HG03095 (cell line): Measurements from ENCODE around the gene SOHLH1.

ENCODE experiments used
- ATAC-seq: cut with Tn5 transposase; IDR thresholded peaks from one replicate; pipeline ENCODE4 v1.9.1; 2021; ENCODE audit warnings: moderate library complexity; ENCODE audit not compliant: unreplicated experiment

Gene SOHLH1

GRCh38 chr9:135704483-135704882 is 5.2 kb upstream of the SOHLH1 start:
- no peak for ATAC-seq

DNA sequence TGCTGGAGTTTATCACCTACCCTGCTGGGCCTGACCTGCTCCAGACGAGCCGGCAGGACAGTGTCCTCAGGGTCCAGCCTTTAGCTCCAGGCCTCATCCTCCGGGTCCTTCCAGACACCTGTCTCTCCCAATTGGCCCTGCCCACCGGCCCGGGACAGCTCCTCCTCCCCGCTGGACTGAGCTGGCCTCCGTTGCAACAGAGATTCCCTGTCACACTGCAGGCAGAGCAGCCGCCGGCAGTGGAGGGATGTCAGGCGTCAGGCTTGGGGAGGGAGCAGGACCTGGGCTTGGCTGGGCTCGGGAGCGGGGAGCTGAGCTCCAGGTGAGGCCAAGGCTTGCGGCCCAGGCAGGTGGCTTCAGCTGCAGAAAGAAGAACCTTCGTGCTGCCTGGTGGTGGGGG is 4.4 kb upstream of the SOHLH1 start:
- ATAC-seq = no peak

DNA sequence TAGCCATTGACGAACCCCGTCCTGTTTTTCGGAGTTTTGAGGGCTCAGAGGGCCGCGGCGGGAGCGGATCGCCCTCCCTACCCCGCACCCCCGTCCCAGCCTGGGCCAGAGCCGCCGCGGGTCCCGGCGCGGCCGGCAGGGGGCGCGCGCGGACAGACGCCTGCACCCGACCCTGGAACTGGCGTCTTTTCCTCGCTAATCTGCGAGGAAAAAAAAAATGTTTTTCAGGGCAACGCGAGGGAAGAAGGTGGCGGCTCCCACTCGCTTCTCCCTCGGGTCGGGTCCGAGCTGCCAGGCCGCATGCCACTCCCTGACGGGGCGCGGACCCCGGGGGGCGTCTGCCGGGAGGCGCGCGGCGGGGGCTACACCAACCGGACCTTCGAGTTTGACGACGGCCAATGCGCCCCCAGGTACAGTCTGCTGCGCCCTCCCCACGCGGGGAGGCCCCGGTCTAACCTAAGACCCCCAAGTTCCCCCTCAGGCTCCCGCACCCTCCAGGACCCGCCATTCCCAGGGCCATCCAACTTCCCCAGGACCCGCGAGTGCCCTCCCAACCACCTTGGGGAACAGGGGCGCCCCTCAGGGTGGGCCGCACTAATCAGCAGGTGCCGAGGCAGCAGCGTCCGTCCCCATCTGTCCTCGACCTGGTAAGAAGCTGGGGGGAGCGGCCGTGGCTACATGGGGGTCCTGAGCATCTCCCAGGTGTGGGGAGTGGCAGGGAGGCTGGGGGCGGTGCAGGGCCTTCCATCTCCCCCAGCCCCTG is 2.9 kb upstream of the SOHLH1 start, which contains the start of gene KCNT1:
Gene KCNT1 (plus strand): TSS at position 227 of the 763 bp plus-strand sequence. CDS start 74 bp downstream, at position 301.
- no peak for ATAC-seq

DNA sequence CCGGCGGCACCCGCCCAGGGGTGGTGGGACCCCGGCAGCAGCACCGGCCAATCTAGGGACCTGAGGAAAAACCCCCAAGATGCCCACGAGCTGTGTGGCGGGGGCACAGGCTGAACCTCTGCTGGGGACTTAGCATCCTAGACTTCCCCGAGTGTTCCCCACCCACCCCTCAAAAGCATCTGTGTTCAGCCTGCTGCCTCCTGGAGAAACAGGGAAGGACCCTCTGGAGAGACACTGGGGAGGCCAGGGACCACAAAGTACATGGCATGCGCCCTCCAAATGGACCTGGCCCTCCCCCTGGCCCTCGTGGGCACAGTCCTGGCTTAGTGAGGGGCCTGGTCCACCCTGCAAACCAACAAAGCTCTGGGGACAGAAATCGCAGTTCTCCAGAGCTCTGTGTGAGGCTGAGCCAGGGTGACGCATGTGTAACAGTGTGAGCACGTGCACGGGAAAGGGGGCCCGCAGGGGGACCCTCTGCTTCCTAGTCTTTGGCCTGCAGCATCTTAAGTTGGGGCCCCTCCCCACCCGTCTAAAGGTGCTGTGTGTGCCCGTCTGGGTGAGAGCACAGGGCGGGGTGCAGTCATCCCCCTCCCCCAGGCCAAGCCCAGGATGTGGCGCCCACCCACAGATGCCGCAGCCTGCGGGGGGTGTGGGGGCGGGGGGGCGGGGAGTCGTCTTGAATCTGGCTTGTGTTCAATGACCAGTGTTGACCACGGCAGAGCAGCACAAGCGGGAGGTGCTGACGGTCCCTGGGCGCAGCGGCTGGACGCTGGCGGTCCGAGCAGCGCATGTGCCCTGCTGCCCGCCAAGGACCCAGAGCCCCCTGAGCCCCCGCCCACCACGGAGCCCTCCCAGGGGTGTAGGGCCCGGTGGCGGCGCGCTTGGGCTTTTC is 2.0 kb upstream of the SOHLH1 start:
- no peak for ATAC-seq

- no peak for ATAC-seq
Measured at GRCh38 chr9:135700525-135700924, 1.2 kb upstream of the SOHLH1 start.

GRCh38 chr9:135698767-135699166 is 514 bp downstream of the SOHLH1 start:
- ATAC-seq = no peak

- no peak for ATAC-seq
Measured at GRCh38 chr9:135698236-135698635, 1.0 kb downstream of the SOHLH1 start.

GRCh38 chr9:135697226-135697625 is 2.1 kb downstream of the SOHLH1 start:
- no peak for ATAC-seq

DNA sequence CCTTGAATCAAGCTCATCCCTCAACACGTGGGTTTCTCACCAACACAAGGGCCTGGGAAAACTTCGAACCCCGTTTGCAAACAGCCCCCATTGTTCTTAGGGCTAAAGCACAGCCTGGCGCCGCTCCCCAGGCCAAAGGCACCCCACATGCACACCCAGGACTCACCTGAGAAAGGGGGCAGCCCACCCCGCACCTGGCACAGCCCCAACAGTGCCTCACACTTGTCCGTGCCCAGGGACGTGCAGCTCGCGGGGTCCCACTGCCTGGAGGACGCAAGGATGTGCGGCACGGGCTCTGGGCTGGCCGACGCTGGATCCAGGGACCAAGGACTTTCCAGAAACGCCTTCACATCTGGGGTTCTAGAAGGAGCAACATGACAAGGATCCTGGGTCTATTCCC is 2.8 kb downstream of the SOHLH1 start:
- ATAC-seq = no peak

- no peak for ATAC-seq
Measured at GRCh38 chr9:135695642-135696041, 3.6 kb downstream of the SOHLH1 start.

GRCh38 chr9:135695036-135695435 is 4.2 kb downstream of the SOHLH1 start:
- no peak for ATAC-seq

GRCh38 chr9:135694414-135694813 is 4.9 kb downstream of the SOHLH1 start:
- no peak for ATAC-seq

DNA sequence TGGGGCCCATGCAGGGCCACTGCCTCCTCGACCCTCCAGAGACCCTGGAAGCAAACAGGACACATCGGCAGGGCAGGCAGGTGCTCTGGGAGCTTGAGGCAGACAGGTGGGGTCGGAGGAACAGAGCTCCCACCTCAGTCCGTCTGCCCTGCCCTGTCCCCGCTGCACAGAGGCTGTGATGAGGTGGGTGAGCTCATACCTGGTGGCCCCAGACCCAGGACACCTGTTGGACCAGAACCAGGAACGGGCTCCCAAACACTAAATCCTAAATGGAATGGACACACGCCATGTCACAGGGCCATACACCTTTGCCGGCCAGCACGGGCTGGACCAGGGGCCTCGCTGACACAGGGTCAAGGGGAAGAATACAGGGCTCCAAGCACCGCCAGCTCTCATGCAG is 5.5 kb downstream of the SOHLH1 start:
- no peak for ATAC-seq

DNA sequence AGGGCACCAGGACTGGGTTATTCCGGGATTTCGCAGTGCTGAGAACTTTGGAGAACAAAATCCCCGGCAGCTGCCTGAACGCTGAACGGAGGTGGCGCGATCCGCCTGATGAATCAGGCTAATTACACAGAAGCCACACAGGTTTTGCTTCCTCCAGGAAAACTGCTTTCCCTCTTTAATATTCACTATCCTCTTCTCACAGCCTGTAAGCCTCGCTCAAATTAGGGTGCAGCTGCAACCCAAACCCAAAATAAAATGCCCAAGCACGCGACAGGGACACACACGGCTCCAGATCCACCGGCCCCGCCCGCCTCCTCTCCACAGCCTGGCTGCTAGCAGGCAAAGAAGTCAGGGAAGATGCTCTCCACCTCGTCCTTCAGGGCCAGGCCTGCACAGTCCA is 6.0 kb downstream of the SOHLH1 start:
- ATAC-seq = no peak

- ATAC-seq = no peak
Measured at GRCh38 chr9:135692410-135692809, 6.9 kb downstream of the SOHLH1 start.

- no peak for ATAC-seq
Measured at GRCh38 chr9:135690836-135691570, 8.3 kb downstream of the SOHLH1 start.

- ATAC-seq = no peak
Measured at GRCh38 chr9:135689011-135689410, 10.3 kb downstream of the SOHLH1 start.

DNA sequence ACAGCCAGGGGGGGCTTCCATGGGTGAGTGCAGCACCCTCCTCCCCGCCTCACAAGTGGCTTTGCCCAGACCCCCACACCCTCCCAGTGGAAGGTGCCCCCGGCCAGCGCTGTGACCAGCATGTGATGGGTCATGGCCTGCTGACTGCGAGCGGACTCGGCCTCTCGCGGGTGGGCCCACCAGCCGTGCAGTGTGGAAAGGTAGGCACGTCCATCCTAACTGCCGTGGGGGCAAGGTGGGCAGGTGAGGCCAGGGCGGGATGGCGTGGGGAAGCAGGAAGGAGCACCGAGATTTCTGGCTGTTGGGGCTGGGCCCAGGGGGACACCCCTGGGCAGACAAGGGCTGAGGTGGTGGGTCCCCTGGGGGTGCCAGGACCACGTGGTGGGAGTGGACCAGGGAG is 12.1 kb downstream of the SOHLH1 start:
- ATAC-seq = no peak

- no peak for ATAC-seq
Measured at GRCh38 chr9:135684691-135685090, 14.6 kb downstream of the SOHLH1 start.

DNA sequence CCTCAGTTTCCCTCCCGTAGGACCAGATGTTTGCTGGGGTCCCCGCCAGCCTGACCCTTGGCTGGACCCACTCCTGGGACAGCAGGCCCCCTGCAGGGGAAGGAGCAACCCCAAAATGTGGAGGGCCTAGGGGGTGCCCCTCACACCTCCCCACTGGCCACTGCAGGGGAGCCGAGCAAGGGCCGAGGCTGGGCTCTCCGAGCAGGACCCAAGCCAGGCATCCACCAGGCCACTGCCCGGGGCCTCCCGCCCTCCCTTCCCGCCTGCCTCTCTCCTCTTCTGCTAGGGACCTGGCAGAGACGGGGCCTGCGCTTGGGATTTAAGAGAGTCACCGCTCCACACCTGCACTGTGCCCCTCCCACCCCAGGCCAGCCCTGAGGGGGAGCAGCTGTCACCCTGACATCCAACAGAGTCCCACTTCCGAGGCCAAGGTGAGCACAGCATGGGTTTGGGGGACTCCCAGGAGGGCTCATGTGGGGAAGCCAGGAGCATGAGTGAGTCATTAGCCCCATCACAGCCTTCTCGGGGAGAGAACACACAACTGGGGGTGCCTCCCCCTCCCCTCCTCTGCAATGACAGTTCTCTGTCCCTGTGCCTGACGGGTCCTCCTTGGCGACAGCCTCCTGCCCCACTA is 15.8 kb downstream of the SOHLH1 start:
- ATAC-seq = no peak

- ATAC-seq = no peak
Measured at GRCh38 chr9:135681161-135681560, 18.1 kb downstream of the SOHLH1 start.
